Mesendoderm (in vitro differentiated cells): ENCODE data around the gene IFT81.

ENCODE experiments used
- DNase-seq: peaks from one replicate; pipeline ENCODE4 v3.0.0; 2013
- H2AK5ac ChIP-seq: 2 replicates; pipeline ENCODE4 v1.6.1; 2013; ENCODE audit warnings: low read length, inconsistent platforms
- H2BK120ac ChIP-seq: 2 replicates; pipeline ENCODE4 v1.6.1; 2013; ENCODE audit warnings: low read depth, mild to moderate bottlenecking, low read length, moderate library complexity, mixed read lengths
- H2BK15ac ChIP-seq: replicated peaks from 2 replicates; pipeline ENCODE4 v1.6.1; 2013; ENCODE audit warnings: low read depth, mild to moderate bottlenecking, moderate library complexity
- H2BK5ac ChIP-seq: 2 replicates; pipeline ENCODE4 v1.6.1; 2013; ENCODE audit warnings: low read length, inconsistent platforms
- H3K18ac ChIP-seq: 2 replicates; pipeline ENCODE4 v1.6.1; 2013; ENCODE audit warnings: mild to moderate bottlenecking, low read length, mixed read lengths
- H3K23ac ChIP-seq: one replicate; pipeline ENCODE4 v1.6.1; 2013; ENCODE audit warnings: low read length
- H3K27ac ChIP-seq: 2 replicates; pipeline ENCODE4 v1.5.1; 2013; ENCODE audit warnings: low read depth, mild to moderate bottlenecking, inconsistent platforms, low read length, moderate library complexity
- H3K27me3 ChIP-seq: 2 replicates; pipeline ENCODE4 v1.6.1; 2013; ENCODE audit warnings: low read length, control low read depth, mild to moderate bottlenecking, inconsistent platforms; ENCODE audit not compliant: insufficient read depth, poor library complexity
- H3K36me3 ChIP-seq: 2 replicates; pipeline ENCODE4 v1.6.1; 2013; ENCODE audit warnings: low read length, inconsistent platforms; ENCODE audit not compliant: control insufficient read depth, insufficient read depth
- H3K4ac ChIP-seq: one replicate; pipeline ENCODE4 v1.6.1; 2013; ENCODE audit warnings: low read depth, mild to moderate bottlenecking, low read length, moderate library complexity
- H3K4me1 ChIP-seq: 2 replicates; pipeline ENCODE4 v1.6.1; 2013; ENCODE audit warnings: low read depth, low read length, inconsistent platforms; ENCODE audit not compliant: control insufficient read depth
- H3K4me2 ChIP-seq: 2 replicates; pipeline ENCODE4 v1.6.1; 2013; ENCODE audit warnings: low read length
- H3K4me3 ChIP-seq: 2 replicates; pipeline ENCODE4 v1.5.1; 2013; ENCODE audit warnings: mild to moderate bottlenecking, low read length
- H3K56ac ChIP-seq: one replicate; pipeline ENCODE4 v1.6.1; 2013; ENCODE audit warnings: low read length
- H3K79me1 ChIP-seq: 2 replicates; pipeline ENCODE4 v1.6.1; 2013; ENCODE audit warnings: low read length, inconsistent platforms
- H3K79me2 ChIP-seq: 2 replicates; pipeline ENCODE4 v1.6.1; 2013; ENCODE audit warnings: mild to moderate bottlenecking, low read length; ENCODE audit not compliant: control insufficient read depth, insufficient read depth
- H3K9ac ChIP-seq: 2 replicates; pipeline ENCODE4 v1.6.1; 2013; ENCODE audit warnings: low read length, inconsistent platforms
- H4K5ac ChIP-seq: one replicate; pipeline ENCODE4 v1.6.1; 2013; ENCODE audit warnings: low read length
- H4K8ac ChIP-seq: one replicate; pipeline ENCODE4 v1.6.1; 2013; ENCODE audit warnings: low read depth, mild to moderate bottlenecking, control low read depth, low read length, moderate library complexity
- WGBS: extraction: QIAGEN DNeasy Blood & Tissue Kit; methylation state at CpG from one replicate; pipeline ENCODE4 v1.1.7; 2013; ENCODE audit warnings: low lambda C conversion rate, missing lambda C conversion rate; ENCODE audit not compliant: insufficient coverage; ENCODE audit errors: extremely low coverage; 5-methylcytosine and 5-hydroxymethylcytosine counted together

Gene IFT81

DNA sequence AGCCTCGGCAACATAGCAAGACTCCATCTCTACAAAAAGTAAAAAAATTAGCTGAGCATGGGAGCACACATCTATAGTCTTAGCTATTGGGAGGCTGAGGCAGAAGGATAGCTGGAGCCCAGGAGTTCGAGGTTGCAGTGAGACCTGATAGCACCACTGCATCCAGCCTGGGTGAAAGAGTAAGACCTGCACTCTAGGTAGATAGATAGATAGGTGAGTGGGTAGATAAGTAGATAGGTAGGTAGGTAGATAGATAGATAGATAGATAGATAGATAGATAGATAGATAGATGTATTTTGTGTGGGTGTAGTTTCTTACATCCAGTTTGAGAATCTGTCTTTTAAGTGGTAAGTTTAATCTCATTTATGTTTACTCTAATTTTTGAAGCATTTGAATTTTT, 72.8 kb downstream of the IFT81 start:
- no peak overlapping the region for H4K8ac ChIP-seq
- H3K4me3 ChIP-seq, result no peak overlapping the region
- peaks cover 6% of the 10 kb centered on the region for H3K4me1 ChIP-seq
- H3K23ac ChIP-seq, result no peak overlapping the region
- no peak overlapping the region for H3K18ac ChIP-seq
- H2AK5ac ChIP-seq, result no peak overlapping the region
- no peak overlapping the region for H4K5ac ChIP-seq
- WGBS, result no CpG with 5 or more reads among the region's 2 CpGs
- H2BK5ac ChIP-seq, result no peak overlapping the region
- H3K27ac ChIP-seq, result no peak overlapping the region
- H3K27me3 ChIP-seq, result no peaks in the 10 kb centered on the region
- H2BK15ac ChIP-seq, result no peak overlapping the region
- no peak overlapping the region for H3K4me2 ChIP-seq
- H2BK120ac ChIP-seq, result no peak overlapping the region
- no peak overlapping the region for H3K56ac ChIP-seq
- H3K4ac ChIP-seq, result no peak overlapping the region
- H3K79me2 ChIP-seq, result no peaks in the 10 kb centered on the region
- DNase-seq, result no peak
- H3K36me3 ChIP-seq, result no peaks in the 10 kb centered on the region
- H3K79me1 ChIP-seq, result no peaks in the 10 kb centered on the region
- no peak overlapping the region for H3K9ac ChIP-seq

DNA sequence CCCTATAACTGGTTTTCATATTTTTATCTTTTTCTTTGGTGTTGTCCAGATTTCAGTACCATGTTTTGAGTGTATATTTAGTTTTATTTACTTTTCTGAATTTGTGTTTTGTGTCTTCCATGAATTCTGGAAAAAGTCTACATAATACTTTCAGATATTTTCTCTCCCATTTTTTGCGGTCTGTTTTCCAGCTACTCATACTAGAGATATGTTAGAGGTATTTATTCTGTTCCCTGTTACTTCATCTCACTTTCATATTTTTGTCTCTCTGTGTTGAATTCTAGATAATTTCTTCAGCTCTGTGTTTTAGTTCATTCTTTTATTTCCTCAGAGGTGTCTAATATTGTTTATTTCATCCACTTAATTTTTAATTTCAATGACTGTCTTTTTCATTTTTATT, 74.2 kb downstream of the IFT81 start:
- Histone ChIP-seq H2AK5ac (no peak overlapping the region), H3K4ac (no peak overlapping the region), H3K4me3 (no peak overlapping the region), H3K79me1 (no peaks in the 10 kb centered on the region), H3K18ac (no peak overlapping the region), H4K8ac (no peak overlapping the region), H3K4me2 (no peak overlapping the region), H3K4me1 (peaks cover 6% of the 10 kb centered on the region), H2BK15ac (no peak overlapping the region), H3K27me3 (no peaks in the 10 kb centered on the region), H3K56ac (no peak overlapping the region), H3K9ac (no peak overlapping the region), H2BK120ac (no peak overlapping the region), H4K5ac (no peak overlapping the region), H3K36me3 (no peaks in the 10 kb centered on the region), H3K27ac (no peak overlapping the region), H3K23ac (no peak overlapping the region), H3K79me2 (no peaks in the 10 kb centered on the region), H2BK5ac (no peak overlapping the region)
- DNase-seq, result no peak
- WGBS, result no CpG with 5 or more reads among the region's 1 CpG

DNA sequence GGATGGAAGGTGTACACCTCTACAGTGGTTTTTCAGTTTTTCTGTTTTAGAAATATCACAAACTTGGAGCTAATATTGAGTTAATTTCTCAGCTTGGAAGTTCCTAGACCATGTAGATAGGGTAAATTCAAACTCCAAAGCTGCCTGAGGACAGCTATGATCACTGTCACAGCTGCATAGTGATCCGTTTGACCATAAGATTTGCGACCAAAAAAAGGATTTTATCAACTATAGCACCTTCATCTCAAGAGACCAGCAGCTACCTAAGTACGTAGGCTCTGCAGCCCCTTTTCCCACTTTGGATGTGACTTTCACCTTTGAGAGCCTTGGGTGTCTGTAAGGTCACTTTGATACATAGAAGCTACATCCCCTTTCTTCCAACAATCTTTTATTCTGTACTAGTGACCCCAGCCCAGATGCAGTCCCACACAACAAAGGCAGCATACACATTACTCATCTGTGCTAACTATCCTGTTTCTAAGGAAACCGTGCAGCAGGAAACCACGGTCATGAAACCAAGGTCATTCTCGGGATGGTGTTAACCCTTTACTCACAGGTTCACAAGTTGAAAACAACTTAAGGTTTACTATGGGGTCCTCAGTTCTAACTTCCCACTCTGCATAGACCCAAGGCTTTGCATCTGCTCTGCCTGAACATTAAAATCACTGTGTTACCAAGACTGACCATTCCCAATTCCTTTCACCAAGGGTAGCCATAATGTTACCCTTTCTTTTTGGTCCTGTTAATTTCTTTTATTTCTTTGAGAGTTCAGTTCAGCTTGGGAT, 75.4 kb downstream of the IFT81 start:
- Histone ChIP-seq H3K9ac (no peak overlapping the region), H2BK15ac (no peak overlapping the region), H4K5ac (no peak overlapping the region), H3K79me2 (no peaks in the 10 kb centered on the region), H3K4me2 (no peak overlapping the region), H4K8ac (no peak overlapping the region), H3K4ac (no peak overlapping the region), H3K27me3 (no peaks in the 10 kb centered on the region), H3K23ac (no peak overlapping the region), H2BK120ac (no peak overlapping the region), H3K27ac (no peak overlapping the region), H3K79me1 (no peaks in the 10 kb centered on the region), H3K4me3 (no peak overlapping the region), H3K36me3 (no peaks in the 10 kb centered on the region), H3K18ac (no peak overlapping the region), H3K56ac (no peak overlapping the region), H2AK5ac (no peak overlapping the region), H2BK5ac (no peak overlapping the region), H3K4me1 (peaks cover 6% of the 10 kb centered on the region)
- peak; percentile 73 for DNase-seq
- no CpG with 5 or more reads among the region's 6 CpGs for WGBS

DNA sequence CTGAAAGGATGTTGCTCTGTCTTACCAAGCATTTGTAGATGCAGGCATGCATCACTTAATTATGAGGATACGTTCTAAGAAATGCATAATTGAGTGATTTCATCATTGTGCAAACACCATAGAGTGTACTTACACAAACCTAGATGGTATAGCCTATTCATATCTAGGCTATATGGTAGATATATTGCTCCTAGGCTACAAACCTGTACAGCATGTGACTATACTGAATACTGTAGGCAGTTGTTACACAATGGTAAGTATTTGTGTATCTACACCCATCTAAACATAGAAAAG, 75.9 kb downstream of the IFT81 start:
- H3K36me3 ChIP-seq, result no peaks in the 10 kb centered on the region

DNA sequence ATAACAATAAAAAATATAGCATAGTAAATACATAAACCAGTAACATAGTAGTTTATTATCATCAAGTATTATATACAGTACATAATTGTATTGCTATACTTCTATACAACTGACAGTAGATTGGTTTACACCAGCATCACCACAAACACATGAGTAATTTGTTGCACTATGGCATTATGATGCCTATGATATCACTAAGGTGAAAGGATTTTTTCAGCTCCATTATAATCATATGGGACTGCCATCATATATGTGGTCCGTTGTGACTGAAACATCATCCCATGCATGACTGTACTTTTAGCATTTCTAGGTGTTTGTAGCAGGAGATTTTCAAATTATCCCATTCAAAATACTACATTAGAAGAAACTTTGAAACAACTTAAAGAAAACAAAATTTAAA, 77.8 kb downstream of the IFT81 start:
- H3K79me1 ChIP-seq, result no peaks in the 10 kb centered on the region
- no peak for DNase-seq
- no peak overlapping the region for H3K9ac ChIP-seq
- H3K4me3 ChIP-seq, result no peak overlapping the region
- no peak overlapping the region for H2BK15ac ChIP-seq
- no peaks in the 10 kb centered on the region for H3K79me2 ChIP-seq
- H3K23ac ChIP-seq, result no peak overlapping the region
- H4K5ac ChIP-seq, result no peak overlapping the region
- H3K56ac ChIP-seq, result no peak overlapping the region
- WGBS, result no CpG with 5 or more reads among the region's 1 CpG
- no peak overlapping the region for H3K18ac ChIP-seq
- no peak overlapping the region for H2BK5ac ChIP-seq
- H2BK120ac ChIP-seq, result no peak overlapping the region
- H3K36me3 ChIP-seq, result no peaks in the 10 kb centered on the region
- H3K4me2 ChIP-seq, result no peak overlapping the region
- no peak overlapping the region for H4K8ac ChIP-seq
- H3K4me1 ChIP-seq, result peaks cover 6% of the 10 kb centered on the region
- H3K27ac ChIP-seq, result no peak overlapping the region
- H3K4ac ChIP-seq, result no peak overlapping the region
- H2AK5ac ChIP-seq, result no peak overlapping the region
- H3K27me3 ChIP-seq, result no peaks in the 10 kb centered on the region

More for the DNA sequence above, 75.9 kb downstream of the IFT81 start:
- no peak overlapping the region for H3K18ac ChIP-seq
- H2BK15ac ChIP-seq, result no peak overlapping the region
- H2BK120ac ChIP-seq, result no peak overlapping the region
- no peak overlapping the region for H4K8ac ChIP-seq
- WGBS, result no CpG with 5 or more reads among the region's 1 CpG
- H3K27me3 ChIP-seq, result no peaks in the 10 kb centered on the region
- H3K23ac ChIP-seq, result no peak overlapping the region
- H3K4me1 ChIP-seq, result peaks cover 6% of the 10 kb centered on the region
- H3K79me2 ChIP-seq, result no peaks in the 10 kb centered on the region
- H3K4me2 ChIP-seq, result no peak overlapping the region
- H2AK5ac ChIP-seq, result no peak overlapping the region
- H3K4me3 ChIP-seq, result no peak overlapping the region
- H3K79me1 ChIP-seq, result no peaks in the 10 kb centered on the region
- no peak overlapping the region for H3K56ac ChIP-seq
- H3K4ac ChIP-seq, result no peak overlapping the region
- H3K27ac ChIP-seq, result no peak overlapping the region
- no peak overlapping the region for H2BK5ac ChIP-seq
- DNase-seq, result no peak
- H4K5ac ChIP-seq, result no peak overlapping the region
- no peak overlapping the region for H3K9ac ChIP-seq

DNA sequence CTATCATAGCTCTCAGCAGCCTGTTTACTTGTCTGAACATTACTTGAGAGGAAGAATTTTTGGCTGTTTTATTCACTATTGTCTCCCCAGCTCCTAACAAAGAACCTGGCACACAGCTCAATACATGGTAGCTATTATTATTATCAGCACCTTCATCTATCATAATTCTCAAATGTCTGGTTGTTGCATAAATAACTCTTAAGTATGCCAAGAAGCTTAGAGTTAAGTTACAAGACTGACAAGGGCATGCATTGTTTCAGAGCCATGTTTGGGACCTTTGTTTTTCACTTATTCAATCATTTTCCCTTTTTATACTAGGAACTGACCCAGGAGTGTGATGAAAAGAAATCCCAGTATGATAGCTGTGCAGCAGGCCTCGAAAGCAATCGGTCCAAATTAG, 79.4 kb downstream of the IFT81 start:
- Histone ChIP-seq H3K4me2 (no peak overlapping the region), H3K27ac (no peak overlapping the region), H3K56ac (no peak overlapping the region), H4K8ac (no peak overlapping the region), H2BK120ac (no peak overlapping the region), H3K4ac (no peak overlapping the region), H3K4me3 (no peak overlapping the region), H3K23ac (no peak overlapping the region), H4K5ac (no peak overlapping the region), H3K4me1 (peaks cover 6% of the 10 kb centered on the region), H3K18ac (no peak overlapping the region), H2BK15ac (no peak overlapping the region), H2AK5ac (no peak overlapping the region), H3K79me2 (no peaks in the 10 kb centered on the region), H3K9ac (no peak overlapping the region), H2BK5ac (no peak overlapping the region), H3K79me1 (no peaks in the 10 kb centered on the region), H3K27me3 (no peaks in the 10 kb centered on the region), H3K36me3 (no peaks in the 10 kb centered on the region)
- no CpG with 5 or more reads among the region's 2 CpGs for whole genome bisulfite sequencing
- DNase-seq, result no peak
